GM18870 (cell line): Measurements from ENCODE around the gene ANKUB1.
"Not testable (repeated sequence)": the region's sequence is repeated elsewhere in the genome, so short reads cannot be mapped to it uniquely, and the experiment has no call there.

Source experiments
- ATAC-seq: cut with Tn5 transposase; IDR thresholded peaks from one replicate; pipeline ENCODE4 v1.9.1; 2021; ENCODE audit warnings: moderate library complexity; ENCODE audit not compliant: unreplicated experiment

Gene ANKUB1

DNA sequence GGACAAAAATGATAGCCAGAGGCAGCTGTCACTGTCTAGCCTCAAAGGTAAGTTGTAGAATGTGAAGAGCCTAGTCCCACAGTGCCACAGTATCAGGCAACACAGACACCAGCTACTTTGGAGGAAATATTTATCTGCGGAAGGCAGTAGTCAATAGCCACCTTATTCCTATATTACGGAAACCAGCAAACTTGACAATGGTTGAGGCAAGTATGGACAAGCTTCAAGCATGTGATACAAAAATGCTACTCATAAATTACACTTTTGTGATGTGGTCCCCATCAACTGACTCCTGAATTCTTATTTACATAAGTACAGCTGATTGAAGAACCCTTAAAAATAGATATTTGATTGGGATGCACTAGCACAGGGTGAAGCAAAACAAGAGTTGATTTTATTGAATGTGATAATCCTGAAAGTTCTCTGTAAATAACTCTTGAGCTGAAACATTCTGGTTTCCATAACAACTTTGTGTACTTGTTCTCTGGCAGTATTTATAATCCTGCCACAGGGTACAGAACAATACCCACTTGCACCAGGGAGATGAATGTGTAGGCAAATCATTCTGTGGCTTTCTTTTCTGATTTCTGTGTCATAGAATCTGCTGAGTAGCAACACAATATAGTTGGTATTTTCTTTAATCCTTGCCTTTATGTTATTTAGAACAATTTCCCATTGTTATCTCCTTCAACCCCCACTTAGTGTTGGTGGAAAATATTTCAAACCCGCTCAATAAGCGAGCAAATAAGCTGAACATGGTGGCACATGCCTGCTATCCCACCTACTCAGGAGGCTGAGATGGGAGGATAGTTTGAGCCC lies at the start of gene ANKUB1:
ANKUB1 (minus strand) TSS at position 103 of the 819 bp plus-strand sequence. CDS start 188 bp downstream, outside the sequence.
- no peak for ATAC-seq

DNA sequence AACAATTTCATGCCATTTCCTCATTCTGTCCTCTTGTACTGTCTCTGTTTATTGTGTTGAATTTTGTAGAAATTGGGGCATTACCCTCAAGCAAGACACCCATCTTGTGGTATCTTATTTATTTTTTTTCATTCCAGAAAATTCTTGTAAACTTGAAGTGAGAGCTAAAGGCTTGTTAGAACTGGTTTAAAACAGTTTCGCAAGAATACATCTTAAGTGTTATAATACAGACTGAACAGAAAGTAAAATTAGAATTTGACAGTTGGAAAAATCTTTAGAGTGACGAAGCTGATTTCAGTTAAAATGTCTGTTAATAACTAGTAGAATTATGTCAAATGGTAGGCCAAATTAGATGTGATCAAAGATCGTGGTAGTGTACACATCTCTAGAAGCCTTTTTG lies 47.5 kb upstream of the ANKUB1 start:
- no peak for ATAC-seq

GRCh38 chr3:149839469-149839868 lies 47.1 kb upstream of the ANKUB1 start:
- not testable (repeated sequence) for ATAC-seq

DNA sequence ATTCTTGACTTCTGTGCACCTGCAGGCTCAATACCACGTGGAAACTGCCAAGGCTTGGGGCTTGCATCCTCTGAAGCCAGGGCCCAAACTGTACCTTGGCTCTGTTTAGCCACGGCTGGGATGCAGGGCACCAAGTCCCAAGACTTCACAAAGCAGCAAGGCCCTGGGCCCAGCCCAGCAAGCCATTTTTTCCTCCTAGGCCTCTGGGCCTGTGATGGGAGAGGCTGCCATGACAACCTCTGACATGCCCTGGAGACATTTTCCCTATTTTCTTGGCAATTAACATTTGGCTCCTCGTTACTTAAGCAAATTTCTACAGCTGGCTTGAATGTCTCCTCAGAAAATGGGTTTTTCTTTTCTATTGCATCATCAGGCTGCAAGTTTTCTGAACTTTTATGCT lies 46.1 kb upstream of the ANKUB1 start:
- ATAC-seq, result not testable (repeated sequence)

GRCh38 chr3:149833241-149833640 lies 40.9 kb upstream of the ANKUB1 start:
- ATAC-seq, result no peak

DNA sequence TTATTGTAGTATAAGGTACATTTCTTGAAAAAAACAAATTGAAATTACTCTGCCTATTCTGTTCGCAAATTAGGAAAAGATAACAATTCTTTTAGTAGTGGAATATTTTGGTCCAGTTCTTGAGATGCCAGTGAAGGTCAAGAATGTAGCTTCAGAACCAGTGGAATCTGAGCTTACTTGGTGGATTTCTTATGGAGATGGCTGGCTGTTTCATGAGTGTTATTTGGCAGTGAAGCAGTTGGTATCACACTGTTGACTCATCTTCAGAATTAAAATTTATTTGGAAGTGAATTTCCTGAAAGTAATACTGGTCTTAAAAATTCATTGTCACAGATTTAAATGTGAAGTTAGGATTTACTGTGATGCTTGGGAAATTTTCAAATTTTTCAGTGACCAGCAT lies 39.7 kb upstream of the ANKUB1 start:
- ATAC-seq, result no peak

DNA sequence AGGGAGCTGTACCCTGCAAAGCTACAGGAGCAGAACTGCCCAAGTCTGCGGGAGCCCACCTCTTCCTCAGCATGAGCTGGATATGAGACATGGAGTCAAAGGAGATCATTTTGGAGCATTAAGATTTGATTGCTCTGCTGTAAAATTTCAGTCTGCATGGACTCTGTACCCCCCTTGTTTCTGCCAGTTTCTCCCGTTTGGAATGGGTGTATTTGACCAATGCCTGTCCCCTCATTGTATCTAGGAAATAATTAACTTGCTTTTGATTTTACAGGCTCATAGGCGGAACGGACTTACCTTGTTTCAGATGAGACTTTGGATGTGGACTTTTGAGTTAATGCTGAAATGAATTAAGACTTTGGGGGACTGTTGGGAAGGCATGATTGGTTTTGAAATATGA lies 39.0 kb upstream of the ANKUB1 start:
- ATAC-seq, result no peak

- no peak for ATAC-seq
Measured at GRCh38 chr3:149830902-149831301, 38.5 kb upstream of the ANKUB1 start.

- not testable (repeated sequence) for ATAC-seq
Measured at GRCh38 chr3:149829631-149830030, 37.3 kb upstream of the ANKUB1 start.

GRCh38 chr3:149828390-149828789 lies 36.0 kb upstream of the ANKUB1 start:
- no peak for ATAC-seq

DNA sequence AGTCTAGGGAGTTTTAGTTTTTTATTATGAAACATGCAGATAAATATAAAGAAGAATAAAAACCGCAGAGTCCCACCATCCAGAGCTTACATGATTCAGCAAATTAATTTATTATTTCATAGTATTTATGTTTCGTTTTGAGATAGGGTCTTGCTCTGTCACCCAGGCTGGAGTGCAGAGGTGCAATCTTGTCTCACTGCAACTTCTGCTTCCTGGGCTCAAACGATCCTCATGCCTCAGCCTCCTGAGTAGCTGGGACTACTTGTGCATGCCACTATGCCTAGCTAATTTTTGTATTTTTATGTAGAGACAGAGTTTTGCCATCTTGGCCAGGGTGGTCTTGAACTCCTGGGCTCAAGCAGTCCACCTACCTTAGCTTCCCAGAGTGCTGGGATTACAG lies 34.3 kb upstream of the ANKUB1 start:
- ATAC-seq, result no peak

DNA sequence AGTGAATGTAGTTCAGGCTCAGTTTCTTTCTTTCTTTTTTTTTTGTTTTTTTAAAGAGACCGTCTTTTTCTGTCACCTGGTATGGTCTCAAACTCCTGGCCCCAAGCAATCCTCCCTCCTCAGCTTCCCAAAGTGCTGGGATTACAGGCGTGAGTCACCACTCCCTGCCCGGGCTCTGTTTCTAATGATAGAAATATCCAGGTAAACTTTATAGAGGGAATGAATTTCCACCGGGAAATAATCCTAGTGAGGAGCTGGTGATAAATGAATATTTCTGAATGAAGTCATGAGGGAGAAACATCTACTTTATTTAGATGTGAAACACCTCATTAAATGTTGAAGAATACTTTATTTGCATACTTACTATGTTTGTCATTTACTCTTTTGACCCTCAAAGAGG lies 27.8 kb upstream of the ANKUB1 start:
- ATAC-seq, result no peak

DNA sequence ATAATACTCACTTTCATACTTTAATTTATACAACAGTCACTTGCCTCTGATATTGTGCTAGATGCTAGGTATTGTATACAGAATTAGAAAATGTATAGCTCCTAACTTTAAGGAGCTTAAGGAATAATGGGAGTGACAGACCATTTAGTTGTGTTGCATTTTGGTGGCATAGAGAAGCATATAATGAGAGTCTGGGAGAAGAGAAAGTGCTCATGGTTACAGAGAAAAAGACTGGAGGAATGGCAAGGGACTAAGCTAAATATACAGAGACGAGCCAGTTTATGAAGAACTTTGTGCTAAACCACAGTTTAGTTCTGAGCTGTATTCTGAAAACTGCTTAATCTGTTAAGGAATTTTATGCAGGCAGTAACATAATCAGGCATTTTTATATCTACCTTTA lies 27.1 kb upstream of the ANKUB1 start:
- ATAC-seq, result no peak

- ATAC-seq, result no peak
Measured at GRCh38 chr3:149816986-149817385, 24.6 kb upstream of the ANKUB1 start.

DNA sequence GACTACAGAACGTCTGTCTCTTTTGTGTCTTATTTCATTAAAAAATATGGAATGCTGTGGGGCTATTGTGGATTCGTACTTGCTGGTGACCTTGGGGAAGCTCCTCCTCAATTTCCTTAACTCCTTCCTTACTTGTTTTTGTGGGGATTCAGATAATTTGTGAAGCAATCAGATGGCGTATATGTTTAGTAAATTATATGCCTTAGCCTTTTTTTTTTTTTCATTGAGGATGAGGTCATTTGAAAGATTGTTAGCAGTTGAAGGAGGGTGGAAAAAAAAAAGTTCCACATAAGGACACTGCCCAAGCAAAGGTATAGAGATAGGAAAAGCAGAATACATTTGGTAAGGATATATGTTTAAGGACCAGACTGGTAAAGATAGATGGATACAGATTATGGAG lies 24.0 kb upstream of the ANKUB1 start:
- no peak for ATAC-seq

DNA sequence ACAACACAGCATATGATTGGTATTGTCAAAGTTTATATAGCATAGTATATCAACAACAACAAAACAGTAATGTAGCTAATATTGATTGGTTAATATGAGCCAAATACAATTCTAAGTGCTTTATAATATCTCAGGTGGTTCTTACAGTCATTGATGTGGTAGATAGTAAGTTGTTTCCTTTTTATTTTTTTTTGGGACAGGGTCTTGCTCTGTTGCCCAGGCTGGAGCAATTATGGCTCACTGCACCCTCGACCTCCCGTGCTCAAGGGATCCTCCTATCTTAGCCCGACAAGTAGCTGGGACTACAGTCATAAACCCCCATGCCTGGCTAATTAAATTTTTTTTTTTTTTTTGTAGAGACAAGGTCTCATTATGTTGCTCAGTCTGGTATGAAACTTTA lies 23.4 kb upstream of the ANKUB1 start:
- ATAC-seq, result no peak

DNA sequence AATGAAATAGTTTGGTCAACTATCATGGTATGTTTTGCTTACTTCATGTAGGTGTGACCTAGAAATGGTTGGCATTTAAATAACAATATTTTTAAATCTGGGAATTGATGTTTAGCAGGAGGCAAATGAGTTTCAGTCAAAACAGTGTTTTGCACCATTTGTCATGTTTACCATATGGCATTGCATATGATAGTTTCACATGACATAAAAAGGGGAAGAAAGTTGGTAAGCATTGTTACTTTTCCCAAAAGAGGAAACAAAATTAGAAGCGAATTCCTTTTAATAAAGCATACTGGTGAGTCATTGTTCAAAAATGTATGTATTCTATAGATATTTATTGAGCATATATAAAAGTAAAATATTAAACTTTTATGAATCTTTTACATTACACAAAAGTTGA lies 23.0 kb upstream of the ANKUB1 start:
- ATAC-seq, result no peak

DNA sequence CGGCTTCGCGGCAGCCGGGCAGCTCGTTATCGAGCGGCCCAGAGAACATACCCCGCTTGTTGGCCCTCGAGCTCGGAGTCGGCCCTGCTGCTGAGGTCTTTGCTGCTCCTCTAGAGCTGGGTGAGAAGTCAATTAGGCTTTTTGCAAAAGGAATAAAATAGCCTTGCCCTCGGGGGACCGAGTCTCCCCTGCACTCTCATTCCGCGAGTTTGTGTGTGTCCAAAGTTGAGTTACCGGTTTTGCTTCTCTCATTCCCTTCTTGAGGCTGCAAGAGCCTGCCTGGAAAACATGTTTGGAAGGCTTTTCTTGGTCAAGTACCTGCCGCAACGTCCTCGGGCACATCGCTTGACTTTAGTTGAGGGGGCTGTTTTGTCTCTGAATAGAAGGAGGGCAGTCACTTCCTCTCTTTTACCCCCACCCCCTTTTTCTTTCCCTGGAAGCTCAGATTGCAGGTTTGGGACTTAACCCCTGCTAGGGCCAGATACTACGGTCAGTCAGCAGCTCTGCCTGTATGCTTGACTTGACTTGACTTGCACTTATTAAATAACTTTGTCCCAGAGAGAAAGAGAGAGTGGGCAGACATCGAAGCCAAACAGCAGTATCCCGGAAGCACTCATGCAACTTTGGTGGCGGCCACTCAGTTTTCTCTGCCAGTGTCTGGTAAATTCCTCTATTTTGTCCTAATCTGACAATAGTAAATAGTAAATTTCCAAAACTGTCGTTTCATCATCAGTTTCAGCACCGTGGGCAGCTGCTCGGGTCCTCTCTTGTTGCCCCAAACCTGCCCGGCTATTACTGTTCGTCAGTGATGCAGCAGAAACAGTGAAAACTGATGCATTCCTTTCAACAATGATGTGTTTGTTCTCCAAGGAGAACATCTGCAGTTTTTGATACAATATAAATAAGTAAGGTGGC lies 21.3 kb upstream of the ANKUB1 start:
- peak; percentile 14 for ATAC-seq

GRCh38 chr3:149812606-149813366 lies 20.4 kb upstream of the ANKUB1 start, which contains the start of gene RNF13:
RNF13 (plus strand) TSS chr3:149813215; CDS start chr3:149846027, 32,812 bp downstream.
- peak; percentile 87 for ATAC-seq

DNA sequence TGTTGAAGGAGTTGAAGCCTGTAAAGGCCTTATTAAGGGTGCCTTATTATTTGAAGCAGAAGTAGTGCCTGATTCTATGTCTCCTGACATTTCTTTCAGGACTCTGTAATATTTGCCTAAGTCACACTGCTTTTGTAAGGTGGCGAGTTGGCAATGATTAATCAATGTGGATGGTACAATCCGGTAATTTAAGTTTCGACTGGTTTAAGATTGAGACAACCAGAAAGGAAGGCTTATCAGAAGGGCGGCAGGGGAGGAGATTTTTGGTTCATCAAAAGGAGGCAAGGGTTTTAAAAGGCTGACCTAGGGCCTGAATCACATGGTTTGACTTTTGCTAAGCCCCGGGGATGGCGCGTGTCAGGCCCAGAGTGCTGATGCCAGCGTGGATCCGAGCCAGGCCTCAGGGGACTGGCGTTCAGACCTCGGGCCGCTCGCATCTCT lies 19.8 kb upstream of the ANKUB1 start:
- ATAC-seq, result no peak

GRCh38 chr3:149810846-149811245 lies 18.5 kb upstream of the ANKUB1 start:
- no peak for ATAC-seq
